KOPT-K1 (cell line): Measurements from ENCODE around the gene RAPGEF4.
"Not testable (repeated sequence)": the region's sequence is repeated elsewhere in the genome, so short reads cannot be mapped to it uniquely, and the experiment has no call there.

Experiments
- H3K27ac ChIP-seq: fragments of 200-600 bp; sonication (generic); 2 replicates; pipeline ENCODE4 v1.5.1; 2016; ENCODE audit warnings: antibody characterized with exemption, mild to moderate bottlenecking, low read depth, low read length; ENCODE audit not compliant: poor library complexity, severe bottlenecking
- H3K36me3 ChIP-seq: fragments of 200-600 bp; sonication (generic); 2 replicates; pipeline ENCODE4 v1.5.1; 2017; ENCODE audit warnings: antibody characterized with exemption, mild to moderate bottlenecking, low read length, moderate library complexity; ENCODE audit not compliant: insufficient read depth
- H3K9me3 ChIP-seq: fragments of 200-600 bp; sonication (generic); 2 replicates; pipeline ENCODE4 v1.5.1; 2017; ENCODE audit warnings: antibody characterized with exemption, low read length, mild to moderate bottlenecking; ENCODE audit not compliant: insufficient read depth, poor library complexity, severe bottlenecking

Gene RAPGEF4

DNA sequence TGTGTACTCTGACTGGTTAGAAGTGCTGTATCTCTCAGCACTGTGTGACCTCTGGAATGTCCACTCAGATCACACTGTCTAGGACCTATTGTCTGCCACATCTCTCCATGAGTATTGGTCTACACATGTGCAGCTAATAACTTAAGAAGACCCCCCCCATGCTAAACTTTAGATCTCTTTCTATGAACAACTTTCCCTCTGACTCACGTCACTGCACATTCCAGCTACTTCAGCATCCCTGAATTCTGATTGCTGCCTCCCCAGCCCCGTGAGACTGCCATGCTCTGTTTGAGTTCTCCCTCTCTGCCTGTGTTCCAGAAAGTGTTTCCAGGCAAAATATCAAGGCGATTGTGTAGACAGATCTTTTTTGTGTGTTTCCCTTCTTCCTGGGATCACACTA, 41.8 kb downstream of the RAPGEF4 start:
- Histone ChIP-seq H3K9me3 (no peaks in the 10 kb centered on the region), H3K27ac (no peak overlapping the region), H3K36me3 (no peaks in the 10 kb centered on the region)

- H3K9me3 ChIP-seq: no peaks in the 10 kb centered on the region
- H3K27ac ChIP-seq: no peak overlapping the region
- H3K36me3 ChIP-seq: no peaks in the 10 kb centered on the region
Observed at GRCh38 chr2:172782506-172783164, 47.0 kb downstream of the RAPGEF4 start.

DNA sequence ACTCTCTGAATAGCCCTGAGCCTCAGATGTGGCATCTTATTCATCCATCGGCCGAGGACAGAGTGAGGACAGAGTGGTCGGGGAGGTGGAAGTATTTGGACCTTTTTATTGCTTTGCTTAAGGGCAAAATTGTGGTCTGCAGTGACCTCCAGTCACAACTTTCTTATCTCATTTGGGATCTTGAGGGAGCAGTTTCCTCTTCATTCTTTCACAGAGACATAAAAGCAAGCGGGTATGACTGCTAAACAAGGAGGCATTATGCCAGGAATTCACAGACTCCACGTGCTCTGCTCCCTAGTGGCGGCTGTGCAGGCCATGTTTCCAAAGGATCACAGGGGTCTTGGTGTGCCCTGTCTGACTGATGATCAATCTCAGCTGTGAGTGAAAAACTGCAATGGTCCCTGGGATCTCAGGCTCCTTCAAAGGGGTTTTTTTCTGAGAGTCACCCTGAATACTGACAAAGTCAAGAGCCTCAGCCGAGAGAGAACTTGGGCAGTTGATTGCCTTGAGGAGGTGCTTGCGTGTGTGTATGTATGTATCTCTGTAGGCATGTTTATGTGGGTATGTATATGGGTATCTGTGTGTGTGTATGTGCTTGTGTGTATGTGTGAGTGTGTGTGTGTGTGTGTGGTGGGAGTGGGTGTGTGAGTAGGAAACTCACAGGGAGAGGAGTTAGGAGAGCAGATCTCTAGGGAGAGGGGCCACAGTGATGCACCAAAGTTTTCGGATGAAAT, 47.7 kb downstream of the RAPGEF4 start:
- no peaks in the 10 kb centered on the region for H3K9me3 ChIP-seq
- H3K36me3 ChIP-seq: no peaks in the 10 kb centered on the region
- no peak overlapping the region for H3K27ac ChIP-seq

DNA sequence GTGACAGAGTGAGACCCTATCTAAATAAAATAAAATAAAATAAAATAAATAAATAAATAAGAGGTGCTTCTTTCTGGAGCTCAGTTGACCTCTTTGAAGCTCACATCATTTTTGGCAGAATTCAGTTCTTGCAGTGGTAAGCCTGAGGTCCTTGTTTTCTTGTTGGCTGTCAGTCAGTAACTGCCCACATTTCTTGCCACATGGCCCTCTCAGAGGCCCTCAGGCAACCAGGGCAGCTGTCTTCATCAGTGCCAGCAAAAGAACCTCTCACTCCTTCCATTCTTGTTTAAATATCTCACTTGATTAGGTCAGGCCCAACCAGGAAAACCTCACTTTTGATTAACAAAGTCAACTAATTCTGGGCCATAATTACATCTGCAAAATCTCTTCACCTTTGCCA, 53.2 kb downstream of the RAPGEF4 start:
- H3K9me3 ChIP-seq: no peaks in the 10 kb centered on the region
- no peak overlapping the region for H3K27ac ChIP-seq
- H3K36me3 ChIP-seq: no peaks in the 10 kb centered on the region

DNA sequence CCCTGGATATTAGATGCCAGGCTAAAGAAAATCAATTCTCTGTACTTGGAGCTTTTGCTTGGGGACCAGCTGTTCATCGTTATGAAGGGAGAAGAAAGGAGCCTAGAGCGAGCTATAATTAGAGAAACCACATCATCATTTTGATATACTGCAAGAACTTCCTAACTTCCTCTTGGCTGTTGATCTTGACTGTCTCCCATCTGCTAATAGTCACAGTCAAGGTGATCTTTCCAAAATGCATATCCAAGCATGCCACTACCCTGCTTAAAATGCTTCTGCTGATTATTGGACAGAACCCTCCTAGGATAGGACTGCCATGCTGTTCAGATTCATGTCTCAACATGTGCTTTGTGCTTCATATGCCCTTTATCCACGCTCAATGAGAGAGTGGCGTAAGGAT, 54.8 kb downstream of the RAPGEF4 start:
- Histone ChIP-seq H3K27ac (no peak overlapping the region), H3K9me3 (no peaks in the 10 kb centered on the region), H3K36me3 (no peaks in the 10 kb centered on the region)

DNA sequence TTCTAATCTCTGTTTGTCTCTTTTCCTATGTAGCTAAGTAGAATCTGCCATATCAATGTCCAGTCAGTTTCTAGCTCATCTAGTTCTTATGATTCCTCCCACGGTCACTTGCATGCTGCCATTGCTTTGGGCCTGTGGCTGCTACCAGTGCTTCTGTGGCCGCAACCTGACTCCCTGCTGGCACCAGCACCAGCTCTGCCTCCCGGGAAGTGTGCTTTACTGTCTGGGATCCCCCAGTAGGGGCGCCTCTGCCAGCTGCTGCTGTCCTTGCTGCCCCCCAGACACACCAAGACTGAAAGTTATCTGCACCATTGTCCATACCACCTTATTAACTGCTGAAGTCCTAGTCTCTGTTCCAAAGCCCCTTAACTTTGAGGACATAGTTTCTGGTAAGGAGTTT, 56.3 kb downstream of the RAPGEF4 start:
- H3K27ac ChIP-seq: no peak overlapping the region
- no peaks in the 10 kb centered on the region for H3K36me3 ChIP-seq

GRCh38 chr2:172792711-172793110, 57.1 kb downstream of the RAPGEF4 start:
- Histone ChIP-seq H3K9me3 (no peaks in the 10 kb centered on the region), H3K27ac (no peak overlapping the region), H3K36me3 (no peaks in the 10 kb centered on the region)

More for the DNA sequence above, 56.3 kb downstream of the RAPGEF4 start:
- no peaks in the 10 kb centered on the region for H3K9me3 ChIP-seq

- H3K9me3 ChIP-seq: peaks cover 28% of the 10 kb centered on the region
- not testable (repeated sequence) for H3K36me3 ChIP-seq, H3K27ac ChIP-seq
Observed at GRCh38 chr2:172803308-172803707, 67.7 kb downstream of the RAPGEF4 start.

DNA sequence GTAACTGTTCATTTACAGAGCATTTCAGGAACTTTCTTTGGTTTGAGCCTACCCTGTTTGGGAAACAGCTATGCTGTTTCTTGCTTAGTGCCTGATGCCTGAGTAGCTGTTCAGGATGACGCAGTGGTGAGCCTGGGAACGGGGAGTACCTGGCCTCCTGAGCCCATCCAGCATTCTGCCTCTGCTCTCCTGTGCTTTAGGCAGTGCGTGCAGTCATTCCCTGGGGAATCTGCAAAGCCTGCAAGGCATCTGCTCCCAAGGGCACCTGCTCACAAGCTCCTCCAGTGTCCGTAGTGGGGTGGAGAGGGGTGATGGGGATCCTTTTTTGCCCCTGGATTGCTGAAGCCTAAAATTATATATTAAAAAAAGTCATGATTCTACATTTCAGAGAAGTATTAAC, 68.8 kb downstream of the RAPGEF4 start:
- Histone ChIP-seq H3K27ac (no peak overlapping the region), H3K9me3 (peaks cover 28% of the 10 kb centered on the region), H3K36me3 (no peaks in the 10 kb centered on the region)

GRCh38 chr2:172806493-172806892, 70.8 kb downstream of the RAPGEF4 start:
- no peaks in the 10 kb centered on the region for H3K36me3 ChIP-seq
- peaks cover 25% of the 10 kb centered on the region for H3K9me3 ChIP-seq
- no peak overlapping the region for H3K27ac ChIP-seq

- no peak overlapping the region for H3K27ac ChIP-seq
- peaks cover 20% of the 10 kb centered on the region for H3K9me3 ChIP-seq
- H3K36me3 ChIP-seq: no peaks in the 10 kb centered on the region
Observed at GRCh38 chr2:172806996-172807395, 71.4 kb downstream of the RAPGEF4 start.

- no peak overlapping the region for H3K27ac ChIP-seq
- no peaks in the 10 kb centered on the region for H3K36me3 ChIP-seq
- H3K9me3 ChIP-seq: peaks cover 9% of the 10 kb centered on the region
Observed at GRCh38 chr2:172808156-172808555, 72.5 kb downstream of the RAPGEF4 start.

GRCh38 chr2:172811027-172811426, 75.4 kb downstream of the RAPGEF4 start:
- H3K9me3 ChIP-seq: no peaks in the 10 kb centered on the region
- no peaks in the 10 kb centered on the region for H3K36me3 ChIP-seq
- H3K27ac ChIP-seq: peak overlapping the region; percentile 34

DNA sequence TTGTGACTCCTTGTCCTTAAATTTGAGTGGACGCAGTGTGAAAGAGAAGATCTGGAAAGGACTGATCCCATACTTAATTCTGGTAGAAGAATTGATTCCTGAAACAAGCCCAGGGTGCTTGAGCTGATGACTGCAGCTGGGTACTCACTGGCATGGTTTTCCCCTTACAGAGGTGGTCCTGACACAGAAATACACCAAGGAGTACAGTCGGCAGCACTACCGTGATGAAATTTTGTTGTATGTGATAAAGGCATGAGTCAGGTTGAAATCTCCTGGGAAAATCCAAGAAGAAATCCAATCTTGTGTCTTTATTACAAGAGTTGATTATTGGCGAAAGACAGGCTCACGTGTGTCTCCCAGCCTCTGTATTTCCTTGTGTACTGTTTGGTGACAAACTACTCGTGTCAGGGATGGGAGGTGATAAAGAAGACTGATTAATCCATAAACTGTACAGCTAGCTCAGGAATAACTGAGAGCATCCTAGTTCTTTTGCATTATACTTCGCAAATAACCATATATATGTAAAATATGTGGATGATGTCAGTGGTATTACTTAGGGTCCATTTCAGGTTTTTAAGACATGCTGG, 76.6 kb downstream of the RAPGEF4 start:
- H3K27ac ChIP-seq: no peak overlapping the region
- H3K36me3 ChIP-seq: no peaks in the 10 kb centered on the region
- H3K9me3 ChIP-seq: no peaks in the 10 kb centered on the region

- H3K27ac ChIP-seq: no peak overlapping the region
- H3K9me3 ChIP-seq: no peaks in the 10 kb centered on the region
- H3K36me3 ChIP-seq: no peaks in the 10 kb centered on the region
Observed at GRCh38 chr2:172813314-172813888, 77.8 kb downstream of the RAPGEF4 start.
